Measurements from ENCODE around the gene EGR4. TPM values are rescaled to one million over a fixed set of nuclear protein-coding genes. Genes with fewer than 3 reads are reported as not detected.

EGR4 gene
- total RNA-seq, 3 donors from 2014 or later = 0.79 to 1.1 (median 0.87) TPM

DNA sequence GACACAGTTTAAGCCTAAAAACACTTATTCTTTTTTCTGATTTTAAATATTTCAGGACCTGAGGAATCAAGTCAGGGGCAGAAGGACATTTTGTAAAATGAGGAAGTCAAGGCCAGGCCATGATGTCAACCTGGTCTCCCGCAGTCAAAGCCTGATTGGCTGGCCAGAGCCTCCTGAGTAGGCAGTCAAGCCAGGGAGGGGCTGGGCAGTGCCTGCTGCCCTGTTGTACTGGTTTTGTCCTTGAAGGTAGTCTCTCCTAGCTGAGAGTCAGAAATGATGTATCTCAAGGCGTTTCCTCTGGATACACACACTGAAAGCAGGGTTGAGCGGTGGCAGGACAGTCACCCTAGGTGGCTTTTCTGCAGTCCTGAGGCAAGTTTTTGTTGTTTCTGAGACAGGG, 39.4 kb downstream of the EGR4 start:
- no peak for ATAC-seq
- no peaks in the 10 kb centered on the region for H3K9me3 Mint-ChIP-seq
- peaks cover 32% of the 10 kb centered on the region for H3K36me3 Mint-ChIP-seq (ENCODE audit: insufficient read depth)
- no peaks in the 10 kb centered on the region for H3K27me3 Mint-ChIP-seq (ENCODE audit: low read depth)
- H3K4me3 Mint-ChIP-seq = no peak overlapping the region
- DNase-seq = no peak
- H3K4me1 Mint-ChIP-seq (ENCODE audit: low read depth) = peaks cover 5% of the 10 kb centered on the region

GRCh38 chr2:73253400-73253799, 39.9 kb downstream of the EGR4 start:
- DNase-seq = no peak
- H3K36me3 Mint-ChIP-seq (ENCODE audit: insufficient read depth) = peaks cover 35% of the 10 kb centered on the region
- H3K4me3 Mint-ChIP-seq = no peak overlapping the region
- H3K27me3 Mint-ChIP-seq (ENCODE audit: low read depth) = no peaks in the 10 kb centered on the region
- peaks cover 5% of the 10 kb centered on the region for H3K4me1 Mint-ChIP-seq (ENCODE audit: low read depth)
- ATAC-seq = no peak
- no peaks in the 10 kb centered on the region for H3K9me3 Mint-ChIP-seq

DNA sequence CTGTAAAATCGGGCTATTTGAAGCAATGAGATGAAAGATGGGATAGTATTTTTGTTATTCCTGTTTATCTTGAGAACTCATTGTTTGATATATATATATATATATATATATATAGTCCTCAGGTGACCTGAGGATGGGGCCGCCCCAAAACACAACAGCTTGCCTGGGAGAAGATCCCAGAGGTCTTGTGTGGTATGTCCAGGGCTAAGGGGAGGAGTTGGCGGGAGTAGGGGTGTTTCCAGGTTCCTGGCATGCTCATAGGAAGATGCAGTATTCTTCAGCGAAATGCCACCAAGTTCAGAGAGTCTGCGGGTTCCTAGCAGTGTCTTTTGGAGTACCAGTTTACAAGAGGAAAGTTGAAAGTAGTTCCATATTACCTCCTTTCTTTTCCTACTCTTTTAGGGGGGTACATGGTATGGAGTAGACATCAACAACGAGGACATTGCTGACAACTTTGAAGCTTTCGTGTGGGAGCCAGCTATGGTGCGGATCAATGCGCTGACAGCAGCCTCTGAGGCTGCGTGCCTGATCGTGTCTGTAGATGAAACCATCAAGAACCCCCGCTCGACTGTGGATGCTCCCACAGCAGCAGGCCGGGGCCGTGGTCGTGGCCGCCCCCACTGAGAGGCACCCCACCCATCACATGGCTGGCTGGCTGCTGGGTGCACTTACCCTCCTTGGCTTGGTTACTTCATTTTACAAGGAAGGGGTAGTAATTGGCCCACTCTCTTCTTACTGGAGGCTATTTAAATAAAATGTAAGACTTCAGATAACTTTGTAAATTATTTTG, 40.9 kb downstream of the EGR4 start:
- DNase-seq (no peak), ATAC-seq (no peak)
- no peaks in the 10 kb centered on the region for H3K9me3 Mint-ChIP-seq
- no peaks in the 10 kb centered on the region for H3K27me3 Mint-ChIP-seq (ENCODE audit: low read depth)
- no peak overlapping the region for H3K4me3 Mint-ChIP-seq
- peaks cover 39% of the 10 kb centered on the region for H3K36me3 Mint-ChIP-seq (ENCODE audit: insufficient read depth)
- no peaks in the 10 kb centered on the region for H3K4me1 Mint-ChIP-seq (ENCODE audit: low read depth)

DNA sequence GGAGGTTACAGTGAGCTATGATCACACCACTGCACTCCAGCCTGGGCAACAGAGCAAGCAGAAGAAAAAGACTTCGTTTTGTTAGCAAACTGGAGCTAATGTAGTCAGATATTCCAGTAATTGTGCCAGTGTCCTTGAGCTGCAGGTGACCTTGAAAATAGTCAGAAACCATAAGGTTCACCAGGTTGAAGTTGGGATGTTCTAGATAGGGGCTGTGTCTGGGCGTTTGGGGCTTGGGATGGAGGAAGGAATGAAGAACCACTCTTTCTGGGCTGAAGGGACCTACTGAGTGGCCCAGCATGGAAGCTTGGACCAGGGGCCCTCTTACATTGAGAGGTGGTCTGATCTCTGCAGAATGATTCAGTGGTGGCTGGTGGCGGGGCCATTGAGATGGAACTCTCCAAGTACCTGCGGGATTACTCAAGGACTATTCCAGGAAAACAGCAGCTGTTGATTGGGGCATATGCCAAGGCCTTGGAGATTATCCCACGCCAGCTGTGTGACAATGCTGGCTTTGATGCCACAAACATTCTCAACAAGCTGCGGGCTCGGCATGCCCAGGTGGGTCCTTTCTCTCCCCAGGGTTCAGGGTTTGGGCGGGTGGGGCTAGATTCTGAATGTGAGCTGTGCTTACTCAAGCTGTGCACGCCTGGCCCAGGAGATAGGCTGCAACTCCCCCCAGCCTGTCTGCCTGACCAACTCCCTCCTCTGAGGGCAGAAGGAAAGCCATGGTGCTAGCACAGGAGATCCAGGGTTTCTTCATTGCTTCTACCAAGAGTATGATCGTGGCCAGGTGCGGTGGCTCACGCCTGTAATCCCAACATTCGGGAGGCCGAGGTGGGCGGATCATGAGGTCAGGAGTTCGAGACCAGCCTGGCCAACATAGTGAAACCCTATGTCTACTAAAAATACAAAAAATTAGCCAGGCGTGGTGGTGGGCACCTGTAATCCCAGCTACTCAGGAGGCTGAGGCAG, 42.2 kb downstream of the EGR4 start:
- DNase-seq (no peak), ATAC-seq (no peak)
- Mint-ChIP-seq H3K4me1 (ENCODE audit: low read depth) (peaks cover 3% of the 10 kb centered on the region), H3K36me3 (ENCODE audit: insufficient read depth) (peaks cover 51% of the 10 kb centered on the region), H3K4me3 (no peak overlapping the region), H3K9me3 (no peaks in the 10 kb centered on the region), H3K27me3 (ENCODE audit: low read depth) (no peaks in the 10 kb centered on the region)

GRCh38 chr2:73249636-73250035, 43.7 kb downstream of the EGR4 start:
- Mint-ChIP-seq H3K4me1 (ENCODE audit: low read depth) (peaks cover 4% of the 10 kb centered on the region), H3K9me3 (no peaks in the 10 kb centered on the region), H3K36me3 (ENCODE audit: insufficient read depth) (peaks cover 58% of the 10 kb centered on the region), H3K27me3 (ENCODE audit: low read depth) (no peaks in the 10 kb centered on the region), H3K4me3 (no peak overlapping the region)
- ATAC-seq = no peak
- DNase-seq = no peak

GRCh38 chr2:73246850-73247249, 46.5 kb downstream of the EGR4 start:
- H3K36me3 Mint-ChIP-seq (ENCODE audit: insufficient read depth) = peaks cover 58% of the 10 kb centered on the region
- no peak for ATAC-seq
- H3K9me3 Mint-ChIP-seq = no peaks in the 10 kb centered on the region
- no peak overlapping the region for H3K4me3 Mint-ChIP-seq
- H3K27me3 Mint-ChIP-seq (ENCODE audit: low read depth) = no peaks in the 10 kb centered on the region
- H3K4me1 Mint-ChIP-seq (ENCODE audit: low read depth) = peaks cover 6% of the 10 kb centered on the region
- no peak for DNase-seq

DNA sequence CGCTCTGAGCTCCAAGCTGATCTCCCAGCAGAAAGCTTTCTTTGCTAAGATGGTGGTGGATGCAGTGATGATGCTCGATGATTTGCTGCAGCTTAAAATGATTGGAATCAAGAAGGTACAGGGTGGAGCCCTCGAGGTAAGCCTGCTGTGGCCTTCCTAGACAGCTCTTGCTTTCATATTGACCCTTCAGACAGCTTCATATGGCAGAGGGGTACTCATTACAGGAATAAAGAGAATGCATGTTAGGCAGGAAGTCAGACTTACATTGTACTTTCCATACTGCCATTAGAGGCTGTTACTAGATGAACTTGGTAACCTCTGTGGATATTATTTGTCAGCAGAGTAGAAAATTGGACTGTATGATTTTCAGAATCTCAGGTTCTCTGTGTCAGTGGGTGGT, 48.8 kb downstream of the EGR4 start:
- no peaks in the 10 kb centered on the region for H3K9me3 Mint-ChIP-seq
- no peak for DNase-seq
- H3K4me1 Mint-ChIP-seq (ENCODE audit: low read depth) = peaks cover 6% of the 10 kb centered on the region
- no peaks in the 10 kb centered on the region for H3K27me3 Mint-ChIP-seq (ENCODE audit: low read depth)
- peaks cover 45% of the 10 kb centered on the region for H3K36me3 Mint-ChIP-seq (ENCODE audit: insufficient read depth)
- no peak overlapping the region for H3K4me3 Mint-ChIP-seq
- ATAC-seq = no peak

GRCh38 chr2:73243884-73244570, 49.3 kb downstream of the EGR4 start:
- peaks cover 9% of the 10 kb centered on the region for H3K4me1 Mint-ChIP-seq (ENCODE audit: low read depth)
- no peak for ATAC-seq
- H3K4me3 Mint-ChIP-seq = no peak overlapping the region
- H3K9me3 Mint-ChIP-seq = no peaks in the 10 kb centered on the region
- no peaks in the 10 kb centered on the region for H3K27me3 Mint-ChIP-seq (ENCODE audit: low read depth)
- H3K36me3 Mint-ChIP-seq (ENCODE audit: insufficient read depth) = peaks cover 43% of the 10 kb centered on the region
- DNase-seq = no peak

Other genes with a start within 250 kb of the EGR4 start
- gene SFXN5, start 221.8 kb downstream of the EGR4 start, total RNA-seq = 1 to 10 TPM; 5.2 to 7.3 (median 5.3) TPM
- gene RAB11FIP5, start 180.6 kb downstream of the EGR4 start, total RNA-seq = 1 to 10 TPM; 4.6 to 5.1 (median 5.0) TPM
- not detected for gene NOTO, start 91.0 kb downstream of the EGR4 start, total RNA-seq
- gene SMYD5, start 79.3 kb downstream of the EGR4 start, total RNA-seq = 10 to 100 TPM; 70.8 to 78.4 (median 74.4) TPM
- 10 to 100 TPM; 29.5 to 32.3 (median 30.5) TPM for gene PRADC1, start 60.3 kb downstream of the EGR4 start, total RNA-seq
- 1,000 to 10,000 TPM in 1 of 3 donors, 100 to 1,000 TPM in 2; 924 to 1,031 (median 969) TPM for gene CCT7, start 59.2 kb downstream of the EGR4 start, total RNA-seq
- gene FBXO41, start 9.1 kb downstream of the EGR4 start, total RNA-seq = 10 to 100 TPM; 18.8 to 28.1 (median 27.6) TPM
- 10 to 100 TPM; 11.0 to 21.3 (median 14.6) TPM for gene ALMS1, start 92.3 kb upstream of the EGR4 start, total RNA-seq